Measurements from ENCODE around the gene ELK4.

- TF ChIP-seq CTCF (IDR thresholded peaks at IDR 0.05; ENCODE audit: control extremely low read depth in 1 of 3, insufficient read depth in 1 of 3, low read depth in 1 of 3, low read length in 3 of 3) (no peak), POLR2A (IDR thresholded peaks at IDR 0.05; ENCODE audit: control extremely low read depth in 1 of 2, low read depth in 2 of 2, low read length in 2 of 2) (no peak), JUND (IDR thresholded peaks at IDR 0.05; ENCODE audit: low read length) (no peak), EZH2 (IDR thresholded peaks at IDR 0.05; ENCODE audit: low read depth, low read length, severe bottlenecking) (no peak), EP300 (IDR thresholded peaks at IDR 0.05; ENCODE audit: borderline replicate concordance in 1 of 2, low read depth in 2 of 2, low read length in 2 of 2) (no peak), CHD2 (IDR thresholded peaks at IDR 0.05; ENCODE audit: low read length) (no peak), RAD21 (IDR thresholded peaks at IDR 0.05 in 1 of 2, conservative IDR thresholded peaks at IDR 0.05 in 1 of 2; ENCODE audit: low read depth in 2 of 2, low read length in 2 of 2) (no peak), POU5F1 (IDR thresholded peaks at IDR 0.05; ENCODE audit: low read depth, low read length) (no peak), BCL11A (IDR thresholded peaks at IDR 0.05; ENCODE audit: low read depth in 2 of 2, low read length in 2 of 2) (no peak), GABPA (IDR thresholded peaks at IDR 0.05; ENCODE audit: borderline replicate concordance, insufficient read depth, low read length) (no peak), CREB1 (IDR thresholded peaks at IDR 0.05) (no peak), HDAC2 (IDR thresholded peaks at IDR 0.05; ENCODE audit: borderline replicate concordance in 1 of 2, low read depth in 2 of 2, low read length in 2 of 2) (no peak), HDAC6 (IDR thresholded peaks at IDR 0.05; ENCODE audit: low read depth, low read length) (no peak)
- TF ChIP-seq, protein P1, sequence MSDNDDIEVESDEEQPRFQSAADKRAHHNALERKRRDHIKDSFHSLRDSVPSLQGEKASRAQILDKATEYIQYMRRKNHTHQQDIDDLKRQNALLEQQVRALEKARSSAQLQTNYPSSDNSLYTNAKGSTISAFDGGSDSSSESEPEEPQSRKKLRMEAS (IDR thresholded peaks at IDR 0.05): no peak
These were observed 45.4 kb upstream of the ELK4 start for GRCh38 chr1:205677167-205677566.
